K562 (cell line): ENCODE results near the gene STS. TPM values are rescaled to one million over a fixed set of nuclear protein-coding genes. Genes with fewer than 3 reads are reported as not detected.

ENCODE experiments used
- ARID1B ChIP-seq: fragments of 450-650 bp; IDR thresholded peaks from 2 replicates; pipeline ENCODE4 v1.6.1; 2016; ENCODE audit warnings: antibody characterized with exemption, mild to moderate bottlenecking, inconsistent platforms
- CTBP1 ChIP-seq: fragments of 450-650 bp; IDR thresholded peaks from 2 replicates; pipeline ENCODE4 v1.6.1; 2016; ENCODE audit warnings: borderline replicate concordance
- ETV1 ChIP-seq: fragments of 450-650 bp; conservative IDR thresholded peaks from 2 replicates; pipeline ENCODE4 v1.6.1; 2016; ENCODE audit warnings: missing genetic modification characterization, control low read depth, low read depth, missing compliant biosample characterization
- RAD21 ChIP-seq, 2 experiments: fragments of 250-450 bp in 1 of 2; fragments of 450-650 bp in 1 of 2; sonication (Bioruptor Pico) in 1 of 2; formaldehyde crosslinking in 1 of 2; IDR thresholded peaks in 1 of 2; conservative IDR thresholded peaks in 1 of 2; 2 replicates each; pipeline versions ENCODE4 v1.4.0 to v1.8.0; 2020 to 2022; ENCODE audit warnings: mild to moderate bottlenecking in 2 of 2, moderate library complexity in 1 of 2
- RCOR1 ChIP-seq, 2 experiments: IDR thresholded peaks; 2 replicates each; pipeline ENCODE4 v1.6.1; 2012; ENCODE audit warnings: low read depth in 2 of 2, low read length in 2 of 2, borderline replicate concordance in 1 of 2, improper control_type of control experiment in 1 of 2
- SAFB2 ChIP-seq: fragments of 200-400 bp; formaldehyde crosslinking; IDR thresholded peaks from 2 replicates; pipeline ENCODE4 v1.6.1; 2018; ENCODE audit warnings: borderline replicate concordance, low read length, low read depth, moderate library complexity; ENCODE audit not compliant: severe bottlenecking
- SIN3B ChIP-seq: fragments of 450-650 bp; IDR thresholded peaks from 2 replicates; pipeline ENCODE4 v1.6.1; 2017; ENCODE audit warnings: low read depth, mild to moderate bottlenecking, moderate library complexity
- STAT6 ChIP-seq: sonication (generic); formaldehyde crosslinking; IDR thresholded peaks from 2 replicates; pipeline ENCODE4 v1.8.1; 2023; ENCODE audit warnings: mild to moderate bottlenecking, missing genetic modification reagents
- THRAP3 ChIP-seq: fragments of 450-650 bp; IDR thresholded peaks from 2 replicates; pipeline ENCODE4 v1.6.1; 2016; ENCODE audit warnings: mild to moderate bottlenecking, inconsistent platforms, borderline replicate concordance
- ZNF253 ChIP-seq: fragments of 250-450 bp; sonication (Bioruptor Pico); conservative IDR thresholded peaks from 2 replicates; pipeline ENCODE4 v1.6.1; 2021; ENCODE audit warnings: mild to moderate bottlenecking
- ZNF518B ChIP-seq: fragments of 250-450 bp; sonication (Bioruptor Pico); IDR thresholded peaks from 2 replicates; pipeline ENCODE4 v1.5.0; 2021; ENCODE audit warnings: mild to moderate bottlenecking, moderate library complexity
- ZNF592 ChIP-seq: fragments of 450-650 bp; IDR thresholded peaks from 2 replicates; pipeline ENCODE4 v1.6.1; 2017; ENCODE audit warnings: antibody characterized with exemption, mild to moderate bottlenecking
- polyA plus RNA-seq, 8 experiments: library from polyadenylated mRNA; depleted of rRNA in 4 of 8; stranded (reverse) in 5 of 8; unstranded in 3 of 8; fragments of >200 nt; fragmentation: Nextera tagmentation in 2 of 8; fragmentation: Illumina TruSeq in 1 of 8; extraction: Ambion mirVana in 2 of 8; extraction: Trizol in 1 of 8; gene quantifications; 2 replicates each; pipeline versions ENCODE4 v1.2.1 to v1.2.3, GENCODE V29; 2011 to 2014; ENCODE audit warnings: inconsistent platforms in 1 of 8, missing spikeins in 1 of 8
- total RNA-seq, 7 experiments: library from RNA; depleted of rRNA in 6 of 7; stranded (reverse); fragments of >200 nt in 6 of 7; fragmentation: Illumina TruSeq in 2 of 7; extraction: Trizol in 2 of 7; gene quantifications; 2 replicates each; pipeline versions ENCODE4 v1.2.1 to v1.2.3, GENCODE V29; 2011 to 2021; ENCODE audit warnings: low replicate concordance in 1 of 7

STS gene
- total and polyA plus RNA-seq, 9 of the 15 experiments (the other 6 are each of a cell fraction or from before 2014, with no cell fraction given) = 0.14 to 1.3 (median 0.63) TPM

- TF ChIP-seq STAT6 (CRISPR knock-in tag) (no peak), ZNF253 (CRISPR knock-in tag) (no peak), ZNF518B (CRISPR knock-in tag) (no peak), RCOR1 (IDR thresholded peaks at IDR 0.05; ENCODE audit: borderline replicate concordance in 1 of 2, low read depth in 2 of 2, low read length in 2 of 2) (peak in 1 of 2 experiments; percentile 38; a peak in 1 of 4 replicates), SAFB2 (no peak), ETV1 (tag) (no peak), RAD21 (CRISPR knock-in tag; conservative IDR thresholded peaks at IDR 0.05 in 1 of 2, IDR thresholded peaks at IDR 0.05 in 1 of 2) (peak; percentile 43 to 52), SIN3B (no peak), THRAP3 (no peak), CTBP1 (peak; percentile 70), ZNF592 (no peak), ARID1B (peak; percentile 60; the same call in 1 of the 2 replicates)
These were observed 15.0 kb upstream of the STS start (continued) for GRCh38 chrX:7132335-7133049.
